Loucy (cell line): ENCODE results near the gene NUDT3.

Experiments
- H2AFZ ChIP-seq: fragments of 200-600 bp; sonication (generic); 2 replicates; pipeline ENCODE4 v1.6.0; 2016; ENCODE audit warnings: antibody characterized with exemption, mild to moderate bottlenecking, low read length, moderate library complexity
- H3F3A ChIP-seq: fragments of 200-600 bp; 2 replicates; pipeline ENCODE4 v1.6.0; 2016; ENCODE audit warnings: antibody characterized with exemption, low read depth, mild to moderate bottlenecking
- H3K27me3 ChIP-seq: fragments of 200-600 bp; sonication (generic); 2 replicates; pipeline ENCODE4 v1.6.1; 2014; ENCODE audit warnings: low read length, mild to moderate bottlenecking; ENCODE audit not compliant: insufficient read depth, poor library complexity, severe bottlenecking
- H3K36me3 ChIP-seq: fragments of 200-600 bp; sonication (generic); 2 replicates; pipeline ENCODE4 v1.6.1; 2016; ENCODE audit warnings: low read length; ENCODE audit not compliant: insufficient read depth
- H3K4me1 ChIP-seq: fragments of 200-600 bp; sonication (generic); 2 replicates; pipeline ENCODE4 v1.5.1; 2014; ENCODE audit warnings: low read length, mild to moderate bottlenecking; ENCODE audit not compliant: insufficient read depth, poor library complexity, severe bottlenecking
- H3K4me2 ChIP-seq: fragments of 200-600 bp; sonication (generic); 2 replicates; pipeline ENCODE4 v1.6.0; 2014; ENCODE audit warnings: antibody characterized with exemption, low read length, low read depth, mild to moderate bottlenecking; ENCODE audit not compliant: poor library complexity, severe bottlenecking
- H3K4me3 ChIP-seq: fragments of 200-600 bp; sonication (generic); 2 replicates; pipeline ENCODE4 v1.5.1; 2014; ENCODE audit warnings: low read length, mild to moderate bottlenecking, mixed read lengths; ENCODE audit not compliant: poor library complexity, severe bottlenecking
- H3K79me2 ChIP-seq: fragments of 200-600 bp; sonication (generic); 2 replicates; pipeline ENCODE4 v1.6.1; 2014; ENCODE audit warnings: low read length; ENCODE audit not compliant: insufficient read depth
- H3K9ac ChIP-seq: fragments of 200-600 bp; sonication (generic); 2 replicates; pipeline ENCODE4 v1.6.0; 2014; ENCODE audit warnings: mild to moderate bottlenecking, low read depth, low read length, moderate library complexity; ENCODE audit not compliant: poor library complexity, severe bottlenecking
- H3K9me2 ChIP-seq: fragments of 200-600 bp; sonication (generic); replicated peaks from 2 replicates; pipeline ENCODE4 v1.6.1; 2016; ENCODE audit warnings: low read depth, low read length, mixed read lengths
- H3K9me3 ChIP-seq: fragments of 200-600 bp; sonication (generic); 2 replicates; pipeline ENCODE4 v1.6.1; 2014; ENCODE audit warnings: mild to moderate bottlenecking, antibody characterized with exemption, low read length, low read depth; ENCODE audit not compliant: insufficient read depth
- H4K20me1 ChIP-seq: fragments of 200-600 bp; sonication (generic); 2 replicates; pipeline ENCODE4 v1.6.0; 2014; ENCODE audit warnings: antibody characterized with exemption, low read length, mild to moderate bottlenecking; ENCODE audit not compliant: insufficient read depth, poor library complexity, severe bottlenecking
- EZH2phosphoT487 ChIP-seq: fragments of 200-600 bp; IDR thresholded peaks from 2 replicates; pipeline ENCODE4 v1.6.1; 2018; ENCODE audit warnings: antibody characterized with exemption, mild to moderate bottlenecking, moderate library complexity, borderline replicate concordance
- TF ChIP-seq, protein P1 (sequence below): fragments of 200-600 bp; sonication (generic); conservative IDR thresholded peaks from 2 replicates; pipeline ENCODE4 v1.5.1; 2014; ENCODE audit warnings: mild to moderate bottlenecking, antibody characterized with exemption, low read length

The NUDT3 gene

GRCh38 chr6:34350137-34350933, 42.1 kb downstream of the NUDT3 start:
- no peak overlapping the region for H3K4me3 ChIP-seq
- no peak overlapping the region for H3K4me2 ChIP-seq
- peaks cover 15% of the 10 kb centered on the region for H4K20me1 ChIP-seq
- H3F3A ChIP-seq, result no peaks in the 10 kb centered on the region
- peaks cover 85% of the 10 kb centered on the region for H3K79me2 ChIP-seq
- H3K9me2 ChIP-seq, result no peaks in the 10 kb centered on the region
- no peaks in the 10 kb centered on the region for H3K9me3 ChIP-seq
- no peaks in the 10 kb centered on the region for H3K36me3 ChIP-seq
- TF ChIP-seq, protein P1, sequence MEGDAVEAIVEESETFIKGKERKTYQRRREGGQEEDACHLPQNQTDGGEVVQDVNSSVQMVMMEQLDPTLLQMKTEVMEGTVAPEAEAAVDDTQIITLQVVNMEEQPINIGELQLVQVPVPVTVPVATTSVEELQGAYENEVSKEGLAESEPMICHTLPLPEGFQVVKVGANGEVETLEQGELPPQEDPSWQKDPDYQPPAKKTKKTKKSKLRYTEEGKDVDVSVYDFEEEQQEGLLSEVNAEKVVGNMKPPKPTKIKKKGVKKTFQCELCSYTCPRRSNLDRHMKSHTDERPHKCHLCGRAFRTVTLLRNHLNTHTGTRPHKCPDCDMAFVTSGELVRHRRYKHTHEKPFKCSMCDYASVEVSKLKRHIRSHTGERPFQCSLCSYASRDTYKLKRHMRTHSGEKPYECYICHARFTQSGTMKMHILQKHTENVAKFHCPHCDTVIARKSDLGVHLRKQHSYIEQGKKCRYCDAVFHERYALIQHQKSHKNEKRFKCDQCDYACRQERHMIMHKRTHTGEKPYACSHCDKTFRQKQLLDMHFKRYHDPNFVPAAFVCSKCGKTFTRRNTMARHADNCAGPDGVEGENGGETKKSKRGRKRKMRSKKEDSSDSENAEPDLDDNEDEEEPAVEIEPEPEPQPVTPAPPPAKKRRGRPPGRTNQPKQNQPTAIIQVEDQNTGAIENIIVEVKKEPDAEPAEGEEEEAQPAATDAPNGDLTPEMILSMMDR, result no peak
- TF ChIP-seq EZH2phosphoT487, result no peak
- H3K27me3 ChIP-seq, result no peaks in the 10 kb centered on the region
- H2AFZ ChIP-seq, result no peak overlapping the region
- no peak overlapping the region for H3K9ac ChIP-seq
- peaks cover 16% of the 10 kb centered on the region for H3K4me1 ChIP-seq

DNA sequence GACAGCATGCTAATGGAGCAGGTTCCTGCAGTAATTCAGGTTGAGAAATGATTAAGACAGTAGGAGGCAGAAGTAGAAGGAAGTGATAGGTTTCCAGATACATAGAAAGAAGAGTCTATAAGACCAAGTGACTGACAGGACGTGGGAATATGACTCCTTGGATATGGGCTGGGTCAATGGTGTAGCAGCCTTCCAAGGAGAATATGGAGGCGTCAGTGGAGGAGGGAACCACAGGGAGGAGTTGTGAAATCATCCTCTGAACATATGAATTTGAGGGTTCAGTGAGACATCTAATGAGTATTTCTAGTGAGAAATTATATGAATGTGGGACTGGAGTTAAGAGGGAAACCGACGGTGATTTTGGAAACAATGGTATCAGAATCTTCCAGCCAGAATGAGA, 43.3 kb downstream of the NUDT3 start:
- H3K36me3 ChIP-seq, result no peaks in the 10 kb centered on the region
- no peak overlapping the region for H3K4me3 ChIP-seq
- no peaks in the 10 kb centered on the region for H3K9me2 ChIP-seq
- peaks cover 88% of the 10 kb centered on the region for H3K79me2 ChIP-seq
- no peak overlapping the region for H2AFZ ChIP-seq
- no peak overlapping the region for H3K9ac ChIP-seq
- H3K4me2 ChIP-seq, result no peak overlapping the region
- H3K9me3 ChIP-seq, result no peaks in the 10 kb centered on the region
- H4K20me1 ChIP-seq, result peaks cover 13% of the 10 kb centered on the region
- TF ChIP-seq, protein P1, result no peak
- no peak for TF ChIP-seq EZH2phosphoT487
- H3K4me1 ChIP-seq, result peaks cover 16% of the 10 kb centered on the region
- H3K27me3 ChIP-seq, result no peaks in the 10 kb centered on the region
- H3F3A ChIP-seq, result no peaks in the 10 kb centered on the region

- TF ChIP-seq, protein P1, result no peak
- TF ChIP-seq EZH2phosphoT487, result no peak
- Histone ChIP-seq H3K79me2 (peaks cover 91% of the 10 kb centered on the region), H3K4me2 (no peak overlapping the region), H3K9ac (no peak overlapping the region), H3K36me3 (no peaks in the 10 kb centered on the region), H3K9me3 (no peaks in the 10 kb centered on the region), H2AFZ (no peak overlapping the region), H4K20me1 (peaks cover 6% of the 10 kb centered on the region), H3K4me1 (peaks cover 14% of the 10 kb centered on the region), H3K9me2 (no peaks in the 10 kb centered on the region), H3K4me3 (no peak overlapping the region), H3F3A (no peaks in the 10 kb centered on the region), H3K27me3 (no peaks in the 10 kb centered on the region)
Observed at GRCh38 chr6:34347303-34347702, 45.2 kb downstream of the NUDT3 start.
